SU-DHL-6 (cell line): ENCODE results near the gene NIPSNAP3A.

Experiments used
- H2AFZ ChIP-seq: fragments of 200-600 bp; sonication (generic); 2 replicates; pipeline ENCODE4 v1.6.1; 2014; ENCODE audit warnings: low read depth, mild to moderate bottlenecking, moderate library complexity, mixed read lengths, antibody characterized with exemption, low read length; ENCODE audit not compliant: severe bottlenecking
- H3F3A ChIP-seq: fragments of 200-600 bp; shearing (Covaris generic); 2 replicates; pipeline ENCODE4 v1.6.0; 2016; ENCODE audit warnings: antibody characterized with exemption, mild to moderate bottlenecking; ENCODE audit not compliant: insufficient read depth
- H3K27ac ChIP-seq: fragments of 200-600 bp; sonication (generic); 2 replicates; pipeline ENCODE4 v1.5.1; 2016; ENCODE audit warnings: low read depth, mild to moderate bottlenecking, low read length, moderate library complexity, mixed read lengths
- H3K27me3 ChIP-seq: fragments of 200-600 bp; sonication (generic), shearing (Covaris generic); 2 replicates; pipeline ENCODE4 v1.6.0; 2014; ENCODE audit warnings: mild to moderate bottlenecking, low read length
- H3K36me3 ChIP-seq: fragments of 200-600 bp; sonication (generic); 2 replicates; pipeline ENCODE4 v1.6.1; 2014; ENCODE audit warnings: mild to moderate bottlenecking, low read length, mixed read lengths
- H3K4me2 ChIP-seq: fragments of 300-600, 200-600 bp; shearing (Covaris generic), sonication (generic); 2 replicates; pipeline ENCODE4 v1.6.0; 2014; ENCODE audit warnings: low read length, low read depth, mild to moderate bottlenecking; ENCODE audit not compliant: poor library complexity, severe bottlenecking
- H3K4me3 ChIP-seq: fragments of 200-600 bp; sonication (generic); 2 replicates; pipeline ENCODE4 v1.5.1; 2014; ENCODE audit warnings: antibody characterized with exemption, low read length, mild to moderate bottlenecking, mixed read lengths; ENCODE audit not compliant: insufficient read depth, poor library complexity, severe bottlenecking
- H3K79me2 ChIP-seq: fragments of 200-600 bp; sonication (generic); 2 replicates; pipeline ENCODE4 v1.6.1; 2014; ENCODE audit warnings: mild to moderate bottlenecking, low read length, moderate library complexity; ENCODE audit not compliant: insufficient read depth
- H3K9ac ChIP-seq: fragments of 200-600 bp; sonication (generic); 2 replicates; pipeline ENCODE4 v1.7.0; 2014; ENCODE audit warnings: mild to moderate bottlenecking, low read length
- H3K9me2 ChIP-seq: fragments of 200-600 bp; sonication (generic); replicated peaks from 2 replicates; pipeline ENCODE4 v1.6.1; 2014; ENCODE audit warnings: low read length; ENCODE audit not compliant: insufficient read depth
- H3K9me3 ChIP-seq: fragments of 200-600 bp; sonication (generic); 2 replicates; pipeline ENCODE4 v1.6.1; 2014; ENCODE audit warnings: low read length, mixed read lengths; ENCODE audit not compliant: insufficient read depth
- H4K20me1 ChIP-seq: fragments of 200-600 bp; sonication (generic); 2 replicates; pipeline ENCODE4 v1.6.1; 2014; ENCODE audit warnings: low read depth, mild to moderate bottlenecking, antibody characterized with exemption, low read length, moderate library complexity, mixed read lengths
- EZH2phosphoT487 ChIP-seq: fragments of 200-600 bp; sonication (generic), shearing (Covaris generic); conservative IDR thresholded peaks from 2 replicates; pipeline ENCODE4 v1.6.1; 2018; ENCODE audit warnings: mild to moderate bottlenecking, antibody characterized with exemption, low read length, moderate library complexity, mixed read lengths
- TF ChIP-seq, protein P1 (sequence below): fragments of 200-600 bp; sonication (generic); IDR thresholded peaks from one replicate; pipeline ENCODE4 v1.5.1; 2017; ENCODE audit warnings: antibody characterized with exemption, mild to moderate bottlenecking, low read length, moderate library complexity; ENCODE audit not compliant: insufficient read depth, poor library complexity, severe bottlenecking

Gene NIPSNAP3A

DNA sequence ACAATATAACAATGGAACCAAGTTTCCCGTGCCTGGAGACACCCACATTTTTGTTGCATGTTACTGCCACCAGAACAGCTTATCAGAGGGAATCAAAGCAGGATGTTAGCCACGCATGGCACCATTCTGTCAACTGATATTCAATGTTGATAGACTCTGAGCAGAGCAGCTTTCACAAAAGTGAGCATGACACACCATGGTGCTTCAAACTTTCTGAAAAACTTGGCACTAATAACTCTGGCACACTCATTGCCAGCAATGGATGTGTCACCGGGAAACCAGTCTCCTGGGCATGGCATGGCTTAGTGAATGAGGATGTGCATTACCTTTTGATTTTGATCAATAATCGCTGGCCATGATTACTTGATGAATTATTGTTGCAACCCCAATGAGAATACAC is 36.1 kb downstream of the NIPSNAP3A start:
- Histone ChIP-seq H3K9me3 (no peaks in the 10 kb centered on the region), H3F3A (no peaks in the 10 kb centered on the region), H3K36me3 (no peaks in the 10 kb centered on the region), H3K4me2 (no peak overlapping the region), H3K9ac (no peak overlapping the region), H4K20me1 (no peaks in the 10 kb centered on the region), H3K4me3 (no peak overlapping the region), H3K79me2 (no peaks in the 10 kb centered on the region), H3K27me3 (no peaks in the 10 kb centered on the region), H2AFZ (no peak overlapping the region), H3K9me2 (no peaks in the 10 kb centered on the region), H3K27ac (no peak overlapping the region)
- TF ChIP-seq, protein P1, sequence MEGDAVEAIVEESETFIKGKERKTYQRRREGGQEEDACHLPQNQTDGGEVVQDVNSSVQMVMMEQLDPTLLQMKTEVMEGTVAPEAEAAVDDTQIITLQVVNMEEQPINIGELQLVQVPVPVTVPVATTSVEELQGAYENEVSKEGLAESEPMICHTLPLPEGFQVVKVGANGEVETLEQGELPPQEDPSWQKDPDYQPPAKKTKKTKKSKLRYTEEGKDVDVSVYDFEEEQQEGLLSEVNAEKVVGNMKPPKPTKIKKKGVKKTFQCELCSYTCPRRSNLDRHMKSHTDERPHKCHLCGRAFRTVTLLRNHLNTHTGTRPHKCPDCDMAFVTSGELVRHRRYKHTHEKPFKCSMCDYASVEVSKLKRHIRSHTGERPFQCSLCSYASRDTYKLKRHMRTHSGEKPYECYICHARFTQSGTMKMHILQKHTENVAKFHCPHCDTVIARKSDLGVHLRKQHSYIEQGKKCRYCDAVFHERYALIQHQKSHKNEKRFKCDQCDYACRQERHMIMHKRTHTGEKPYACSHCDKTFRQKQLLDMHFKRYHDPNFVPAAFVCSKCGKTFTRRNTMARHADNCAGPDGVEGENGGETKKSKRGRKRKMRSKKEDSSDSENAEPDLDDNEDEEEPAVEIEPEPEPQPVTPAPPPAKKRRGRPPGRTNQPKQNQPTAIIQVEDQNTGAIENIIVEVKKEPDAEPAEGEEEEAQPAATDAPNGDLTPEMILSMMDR = no peak
- TF ChIP-seq EZH2phosphoT487 = no peak

DNA sequence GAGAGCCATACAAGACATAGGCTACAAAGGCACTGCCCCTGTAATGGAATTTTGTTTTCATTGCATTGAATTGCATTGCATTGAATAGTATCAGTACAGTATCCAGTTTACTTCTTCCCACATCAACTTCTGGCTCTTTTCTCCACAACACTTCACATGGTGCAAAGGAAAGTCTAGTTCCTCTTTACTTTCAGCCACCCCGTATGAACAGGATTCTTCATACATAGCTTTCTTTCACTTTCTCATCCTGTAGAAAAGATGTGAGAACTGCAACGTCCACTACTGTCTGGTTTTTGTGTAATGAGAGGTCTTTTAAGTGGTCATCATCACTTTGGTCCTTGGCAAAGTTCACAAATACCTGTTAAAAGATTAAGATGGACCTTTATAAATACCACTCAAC is 36.6 kb downstream of the NIPSNAP3A start:
- Histone ChIP-seq H3K79me2 (no peaks in the 10 kb centered on the region), H3K9ac (no peak overlapping the region), H2AFZ (no peak overlapping the region), H3F3A (no peaks in the 10 kb centered on the region), H4K20me1 (no peaks in the 10 kb centered on the region), H3K9me3 (no peaks in the 10 kb centered on the region), H3K4me3 (no peak overlapping the region), H3K4me2 (no peak overlapping the region), H3K27ac (no peak overlapping the region), H3K36me3 (no peaks in the 10 kb centered on the region), H3K27me3 (no peaks in the 10 kb centered on the region), H3K9me2 (no peaks in the 10 kb centered on the region)
- TF ChIP-seq, protein P1 = no peak
- TF ChIP-seq EZH2phosphoT487 = no peak

DNA sequence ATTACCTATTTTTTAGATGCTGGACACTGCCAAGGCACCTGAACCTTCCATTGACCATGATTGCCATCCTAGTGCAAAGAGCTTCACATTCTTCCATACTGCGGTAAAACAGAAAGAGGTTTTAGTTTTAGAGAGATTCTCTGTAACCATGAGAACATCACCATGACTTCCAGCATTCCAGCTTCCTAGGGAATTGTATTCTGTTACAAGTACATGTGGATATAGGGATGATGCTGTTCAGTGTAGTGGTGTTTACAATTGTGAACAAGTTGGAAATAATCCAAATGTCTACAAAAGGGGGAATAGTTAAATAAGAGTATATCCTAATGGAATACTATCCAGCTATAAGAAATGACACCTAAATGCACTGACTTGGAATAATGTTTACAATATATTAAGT is 38.8 kb downstream of the NIPSNAP3A start:
- no peaks in the 10 kb centered on the region for H3K9me2 ChIP-seq
- H3K9ac ChIP-seq = no peak overlapping the region
- no peaks in the 10 kb centered on the region for H3F3A ChIP-seq
- no peaks in the 10 kb centered on the region for H4K20me1 ChIP-seq
- TF ChIP-seq, protein P1 = no peak
- no peaks in the 10 kb centered on the region for H3K36me3 ChIP-seq
- no peaks in the 10 kb centered on the region for H3K79me2 ChIP-seq
- H2AFZ ChIP-seq = no peak overlapping the region
- no peak overlapping the region for H3K4me3 ChIP-seq
- no peaks in the 10 kb centered on the region for H3K27me3 ChIP-seq
- H3K4me2 ChIP-seq = no peak overlapping the region
- no peak overlapping the region for H3K27ac ChIP-seq
- no peaks in the 10 kb centered on the region for H3K9me3 ChIP-seq
